ENCODE results near the gene GPR137B.

GPR137B gene

DNA sequence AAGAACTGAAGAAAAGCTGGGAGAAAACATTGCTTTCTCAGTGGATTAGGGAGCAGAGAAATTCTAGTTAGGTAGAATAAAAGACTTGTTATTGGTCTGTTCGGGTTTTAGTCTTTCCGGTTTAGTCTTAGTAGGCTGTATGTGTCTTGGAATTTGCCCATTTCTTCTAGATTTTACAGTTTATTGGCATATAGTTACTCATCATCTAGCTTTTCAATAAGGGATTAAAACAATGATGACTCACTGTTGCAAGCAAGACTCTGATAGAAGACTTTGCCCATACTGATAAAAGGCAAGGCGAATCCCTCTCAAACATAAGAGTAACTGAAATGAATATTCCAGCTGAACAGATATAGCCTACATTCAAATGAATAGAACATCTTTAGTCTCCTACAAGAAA, 62.3 kb downstream of the GPR137B start:
- no peak for DNase-seq

DNA sequence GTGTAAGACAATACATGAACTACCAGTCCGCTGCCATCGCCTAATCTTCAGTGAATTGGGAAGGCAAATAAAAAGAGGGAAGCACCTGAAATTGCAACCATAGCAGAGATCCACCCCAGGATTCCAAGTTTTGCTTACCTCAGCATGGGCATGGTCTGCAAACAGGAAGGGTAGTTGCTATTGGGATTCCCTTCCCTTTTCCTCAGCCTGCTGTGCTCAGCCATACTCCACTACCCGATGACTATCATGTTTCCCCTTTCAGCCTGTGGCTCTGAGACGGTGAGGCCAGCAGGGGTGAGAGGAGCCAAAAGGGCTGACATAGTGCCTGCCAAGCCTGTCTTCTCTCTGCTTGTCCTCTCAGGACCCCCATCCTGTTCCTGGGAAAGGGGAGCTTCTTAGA, 64.2 kb downstream of the GPR137B start:
- no peak for DNase-seq

DNA sequence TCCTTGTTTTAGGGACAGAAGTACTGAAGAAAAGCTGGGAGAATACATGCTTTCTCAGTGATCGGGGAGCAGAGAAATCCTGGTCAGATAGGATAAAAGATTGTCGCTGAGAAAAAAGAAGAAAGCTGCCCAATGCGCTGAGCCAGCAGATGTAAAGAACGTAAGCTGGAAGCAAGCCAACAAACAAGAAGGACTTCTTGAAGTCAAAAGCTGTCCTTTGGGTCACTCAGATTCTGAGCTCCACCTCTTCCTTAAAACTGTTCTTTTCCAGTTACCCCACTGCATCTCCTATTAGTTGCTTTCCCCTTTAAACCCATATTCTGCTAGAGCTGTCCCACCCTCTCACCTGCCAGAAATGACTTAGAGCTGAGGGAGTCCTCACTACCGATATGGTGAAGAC, 64.8 kb downstream of the GPR137B start:
- DNase-seq: no peak

GRCh38 chr1:236207569-236207968, 65.2 kb downstream of the GPR137B start:
- DNase-seq: no peak

- DNase-seq: no peak
Observed at GRCh38 chr1:236209185-236209584, 66.8 kb downstream of the GPR137B start.

DNA sequence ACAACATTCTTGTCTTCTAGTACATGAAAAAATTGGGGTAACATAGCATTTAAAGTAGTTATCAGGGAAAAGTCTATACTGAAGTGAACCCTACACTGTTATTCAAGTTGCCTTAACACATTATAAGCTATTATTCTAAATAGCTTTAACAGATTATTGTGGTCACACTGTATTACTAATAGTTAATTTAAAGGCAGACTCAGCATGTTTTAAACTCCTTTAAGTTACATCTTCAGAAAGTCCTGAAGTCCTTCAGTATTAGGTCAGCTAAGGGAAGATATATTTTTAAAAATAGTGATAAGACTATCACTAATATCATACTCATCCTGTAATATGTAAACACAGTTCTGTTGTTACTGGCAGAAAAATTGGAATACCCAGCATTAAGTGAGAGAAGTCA, 67.4 kb downstream of the GPR137B start:
- DNase-seq: no peak

- DNase-seq: no peak
Observed at GRCh38 chr1:236211815-236212214, 69.5 kb downstream of the GPR137B start.

DNA sequence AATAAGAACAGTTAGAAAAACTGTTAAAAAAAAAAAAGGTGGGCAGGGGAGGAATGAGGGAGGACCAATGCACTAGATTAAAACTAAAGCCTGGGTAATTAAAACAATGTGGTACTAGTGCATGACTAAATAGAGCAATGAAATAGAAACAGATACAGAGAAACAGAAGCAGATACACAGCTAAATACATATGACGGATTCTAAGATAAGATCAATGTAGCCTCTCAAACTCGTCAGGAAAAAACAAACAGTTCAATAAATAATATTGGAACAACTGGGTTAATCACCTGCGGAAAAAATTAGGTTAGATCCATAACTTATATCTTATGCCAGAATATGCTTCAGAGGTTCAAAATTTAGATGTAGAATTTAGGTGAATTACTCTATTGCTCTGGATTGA, 71.2 kb downstream of the GPR137B start:
- no peak for DNase-seq

GRCh38 chr1:236214761-236215160, 72.4 kb downstream of the GPR137B start:
- no peak for DNase-seq

GRCh38 chr1:236220473-236220872, 78.1 kb downstream of the GPR137B start:
- DNase-seq: no peak

DNA sequence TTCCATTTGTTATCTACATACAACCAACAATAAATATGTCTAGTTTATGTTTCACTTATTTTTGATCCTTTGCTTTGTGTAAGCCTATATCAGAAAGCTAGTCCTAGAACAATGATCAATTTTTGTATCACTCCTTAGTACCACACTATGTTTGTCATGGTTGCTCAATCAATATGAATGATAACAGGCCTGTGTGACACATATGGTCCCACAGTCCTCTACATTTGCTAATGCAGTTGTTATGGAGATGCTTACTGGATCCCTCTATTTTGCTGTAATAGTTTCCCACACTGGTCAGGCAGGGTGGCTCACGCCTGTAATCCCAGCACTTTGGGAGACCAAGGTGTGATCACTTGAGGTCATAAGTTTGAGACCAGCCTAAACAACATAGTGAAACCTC, 80.3 kb downstream of the GPR137B start:
- DNase-seq: no peak

- no peak for DNase-seq
Observed at GRCh38 chr1:236228411-236228810, 86.1 kb downstream of the GPR137B start.

DNA sequence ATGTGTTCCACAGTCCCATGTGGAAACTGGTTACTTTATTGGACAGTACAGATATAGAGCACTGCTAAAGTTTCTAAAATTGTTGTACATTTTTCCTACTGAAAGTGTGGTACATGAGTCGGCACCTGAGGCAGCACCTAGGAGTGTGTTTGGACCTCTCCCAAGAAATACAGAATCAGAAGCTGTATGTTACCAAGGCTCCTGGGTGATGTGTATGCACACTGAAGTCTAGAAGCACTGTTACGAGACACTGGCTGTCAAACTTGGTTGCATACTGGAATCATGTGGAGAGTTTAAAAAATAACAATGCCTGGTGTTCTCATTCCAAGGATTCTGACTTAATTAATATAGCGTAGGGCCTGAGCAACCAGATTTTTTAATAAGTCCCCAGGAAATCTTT, 92.8 kb downstream of the GPR137B start:
- DNase-seq: no peak

- no peak for DNase-seq
Observed at GRCh38 chr1:236239092-236239585, 96.8 kb downstream of the GPR137B start.

- DNase-seq: no peak
Observed at GRCh38 chr1:236240675-236241074, 98.3 kb downstream of the GPR137B start.

DNA sequence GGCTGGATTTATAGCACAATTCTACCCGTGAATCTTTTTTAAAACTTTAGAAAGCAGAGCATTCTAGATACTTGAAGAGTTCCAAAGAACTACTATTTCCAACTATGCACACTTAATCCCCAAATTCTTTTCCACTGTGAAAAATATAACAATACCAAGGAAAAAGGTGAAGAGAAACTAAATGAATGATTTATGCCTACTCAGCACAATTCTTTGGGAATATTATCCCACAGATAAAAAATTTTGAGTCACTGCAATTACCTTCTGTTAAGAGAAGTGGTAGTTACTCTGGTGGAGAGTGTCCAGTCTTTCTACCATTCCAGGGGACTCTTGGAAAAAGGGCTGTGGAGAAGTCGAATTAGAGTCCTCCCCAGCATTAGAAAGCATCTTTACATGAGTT, 100.2 kb downstream of the GPR137B start:
- DNase-seq: no peak

- no peak for DNase-seq
Observed at GRCh38 chr1:236247286-236247685, 104.9 kb downstream of the GPR137B start.

DNA sequence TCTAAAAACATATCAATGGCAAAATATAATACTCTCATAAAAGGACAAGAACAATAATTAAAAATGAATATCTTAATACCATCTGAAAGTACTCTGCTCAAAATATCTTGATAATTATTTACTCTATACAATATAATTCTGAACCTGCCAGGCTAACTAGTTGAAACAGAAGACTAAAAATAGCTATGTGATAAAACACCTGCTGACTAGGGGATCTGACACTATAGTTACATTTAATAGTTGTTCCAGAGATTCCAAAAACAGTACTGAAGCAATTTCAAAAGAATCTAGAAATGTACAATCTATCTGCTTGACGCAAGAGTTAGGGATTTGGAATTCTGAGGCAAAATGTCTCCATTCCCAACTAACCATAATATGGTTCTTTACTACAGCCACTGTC, 109.2 kb downstream of the GPR137B start:
- no peak for DNase-seq

GRCh38 chr1:236253119-236253518, 110.8 kb downstream of the GPR137B start:
- no peak for DNase-seq

DNA sequence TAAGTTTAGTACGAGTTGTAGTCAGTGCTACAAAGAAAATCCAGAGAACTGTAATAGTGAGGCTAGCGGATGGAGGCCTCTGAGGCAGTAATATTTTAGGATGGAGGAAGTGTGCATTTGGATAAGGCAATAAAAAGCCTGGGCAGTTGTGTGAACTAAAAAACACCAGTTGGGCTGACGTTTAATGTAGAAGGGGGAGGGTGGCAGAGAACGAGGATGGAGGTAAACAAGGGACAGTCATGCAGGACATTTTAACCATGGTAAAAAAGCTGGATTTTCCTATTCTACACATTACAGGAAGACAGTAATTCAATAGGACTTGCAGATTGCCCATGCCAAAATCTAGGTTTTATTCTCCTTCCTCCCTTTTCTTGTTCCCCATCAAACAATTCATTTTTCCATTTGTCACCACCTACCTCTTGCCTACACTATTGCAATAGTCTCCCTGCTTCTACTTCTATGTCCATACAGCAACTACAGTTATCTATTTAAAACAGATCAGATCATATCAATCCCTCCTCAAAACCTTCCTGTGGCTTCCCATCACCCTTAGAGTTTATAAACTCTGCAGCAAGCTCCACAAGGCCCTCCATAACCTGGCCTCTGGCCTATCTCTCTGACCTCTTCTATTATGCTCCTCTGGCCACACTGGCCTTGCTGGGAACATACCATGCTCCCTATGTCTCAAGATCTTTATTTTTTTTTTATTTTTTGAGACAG, 111.7 kb downstream of the GPR137B start:
- DNase-seq: no peak

DNA sequence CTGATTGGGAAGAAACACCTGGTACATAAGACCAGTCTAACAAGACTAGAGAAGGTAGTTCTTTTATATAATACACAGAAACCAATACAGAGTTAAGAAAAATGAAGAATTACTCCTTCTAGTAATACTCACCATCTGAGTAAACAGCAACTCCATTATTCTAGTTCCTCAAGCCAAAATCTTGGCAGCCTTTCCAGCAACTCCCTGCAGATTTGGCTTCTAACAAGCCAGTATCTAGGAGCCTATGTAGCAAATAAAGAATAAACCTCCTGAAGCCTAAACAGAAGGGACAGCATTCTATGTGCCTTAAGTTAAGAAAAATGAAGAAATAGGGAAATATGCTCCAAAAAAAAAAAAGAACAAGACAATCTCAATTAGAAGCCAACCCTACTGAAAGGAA, 114.9 kb downstream of the GPR137B start:
- no peak for DNase-seq

GRCh38 chr1:236258114-236258622, 115.8 kb downstream of the GPR137B start:
- DNase-seq: no peak
